Transverse colon (tissue), 4 donors: ENCODE measurements around the gene GATA5. TPM values are rescaled to one million over a fixed set of nuclear protein-coding genes. Genes with fewer than 3 reads are reported as not detected.

ENCODE experiments used
- DNase-seq: peaks from one replicate; pipeline ENCODE4 v3.0.0-alpha.2; 2019
- H3K27ac ChIP-seq, 4 donors: fragments of 200-600 bp; sonication (generic); 2 replicates each; pipeline ENCODE4 v1.5.1; 2016 to 2018; ENCODE audit warnings: inconsistent platforms in 4 of 4
- H3K27me3 ChIP-seq: fragments of 200-600 bp; sonication (generic); 2 replicates; pipeline ENCODE4 v1.5.1; 2017; ENCODE audit warnings: inconsistent platforms
- H3K36me3 ChIP-seq, 4 donors: fragments of 200-600 bp; sonication (generic); 2 replicates each; pipeline ENCODE4 v1.5.1; 2017 to 2019; ENCODE audit warnings: inconsistent platforms in 4 of 4
- H3K4me1 ChIP-seq, 4 donors: fragments of 200-600 bp; sonication (generic); 2 replicates each; pipeline ENCODE4 v1.5.1; 2017 to 2020; ENCODE audit warnings: inconsistent platforms in 4 of 4
- H3K4me3 ChIP-seq, 4 donors: fragments of 200-600 bp; sonication (generic); 1 replicate in 1 of 4; 2 replicates in 3 of 4; pipeline versions ENCODE4 v1.5.1 to v1.6.1; 2017 to 2019; ENCODE audit warnings: inconsistent platforms in 4 of 4
- H3K9me3 ChIP-seq, 2 donors: fragments of 200-600 bp; sonication (generic); 2 replicates each; pipeline ENCODE4 v1.5.1; 2017 to 2019; ENCODE audit warnings: inconsistent platforms in 2 of 2
- EP300 ChIP-seq: sonication (generic); formaldehyde crosslinking; IDR thresholded peaks from one replicate; pipeline ENCODE4 v1.6.1; 2017; ENCODE audit warnings: antibody characterized with exemption, low read depth
- POLR2A ChIP-seq: fragments of 450-650 bp; IDR thresholded peaks from one replicate; pipeline ENCODE4 v1.6.1; 2016; ENCODE audit warnings: antibody characterized with exemption, mild to moderate bottlenecking, moderate library complexity
- POLR2AphosphoS5 ChIP-seq, 3 donors: sonication (generic); formaldehyde crosslinking; IDR thresholded peaks; one replicate each; pipeline ENCODE4 v1.6.1; 2016; ENCODE audit warnings: antibody characterized with exemption in 3 of 3
- WGBS, 2 donors: methylation state at CpG; one replicate each; pipeline ENCODE4 v1.1.5; 2018; ENCODE audit warnings: low coverage in 1 of 2; 5-methylcytosine and 5-hydroxymethylcytosine counted together
- in situ Hi-C, 4 donors: fragments of 200-750 bp; cut with MboI; loops; one replicate each; pipeline versions ENCODE4 v1.15.0 to v1.15.1; 2017; ENCODE audit warnings: low sequenced_read_pairs in 3 of 4, low pct_ligation_motif_present in 1 of 4, low pct_unique_long_range_greater_than_20kb in 1 of 4
- intact Hi-C: fragments of 100-400 bp; cut with DNase I; formaldehyde crosslinking; loops from one replicate; pipeline ENCODE4 v1.15.1; 2023; ENCODE audit warnings: low total_unique reads
- total RNA-seq, 4 donors: library from RNA; depleted of rRNA; stranded (reverse); fragments of >200 nt; gene quantifications; one replicate each; pipeline ENCODE4 v1.1.0, GENCODE V29; 2016
- TF ChIP-seq, protein P1 (sequence below), 5 experiments: fragments of 200-600 bp in 3 of 5; fragments of 450-650 bp in 2 of 5; sonication (generic) in 3 of 5; IDR thresholded peaks; 1 replicate in 2 of 5; 2 replicates in 3 of 5; pipeline ENCODE4 v1.5.1; 2016 to 2017; ENCODE audit warnings: antibody characterized with exemption in 5 of 5, inconsistent platforms in 3 of 5, mild to moderate bottlenecking in 2 of 5, moderate library complexity in 1 of 5

The GATA5 gene
- total RNA-seq, 4 donors from 2014 or later = not detected

DNA sequence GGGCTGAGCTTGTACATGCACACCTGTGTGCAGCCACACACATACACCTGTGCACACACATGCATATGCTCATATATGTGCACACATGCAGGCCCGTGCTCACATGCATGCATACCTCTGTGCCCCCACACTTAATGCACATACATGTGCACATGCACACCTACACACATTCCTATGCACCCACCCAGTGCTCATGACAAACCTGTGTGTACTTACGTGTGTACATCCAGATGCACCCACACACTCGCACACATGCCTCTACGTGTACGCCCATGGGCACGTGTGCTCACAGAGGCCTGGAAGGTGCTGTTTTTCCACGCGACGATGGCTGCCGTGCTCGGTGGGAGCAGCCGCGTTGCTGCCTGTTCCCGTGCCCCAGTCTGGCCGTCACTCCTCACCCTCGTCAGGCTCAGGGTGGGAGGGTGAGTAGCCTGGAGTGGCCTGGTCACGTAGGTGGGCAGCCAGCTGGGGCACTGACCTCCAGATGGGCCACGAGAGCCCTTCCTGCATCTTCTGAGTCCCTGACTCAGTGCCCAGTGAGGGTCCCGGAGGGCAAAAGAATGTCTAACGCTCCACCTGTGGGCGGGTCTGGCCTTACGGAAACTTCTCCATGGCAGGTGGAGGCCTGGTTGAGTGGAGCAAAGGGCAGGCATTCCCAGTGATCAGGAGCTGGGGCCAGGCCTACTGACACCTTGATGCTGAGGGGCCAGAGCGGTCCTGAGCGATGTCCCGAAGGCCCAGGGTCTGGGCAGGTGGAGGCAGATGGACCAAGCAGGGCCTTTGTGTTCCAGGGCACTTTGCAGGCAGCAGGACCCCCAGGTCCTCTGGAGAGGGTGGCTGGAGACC lies 8.0 kb upstream of the GATA5 start:
- no peaks in the 10 kb centered on the region for H3K4me1 ChIP-seq
- H3K27ac ChIP-seq = no peak overlapping the region
- intact Hi-C loops (no loop called here), in situ Hi-C loops (no loop called here)
- DNase-seq = no peak
- H3K9me3 ChIP-seq = no peaks in the 10 kb centered on the region
- H3K27me3 ChIP-seq = peaks cover 97% of the 10 kb centered on the region
- no peaks in the 10 kb centered on the region for H3K36me3 ChIP-seq
- no peak overlapping the region for H3K4me3 ChIP-seq
- WGBS, 2 donors = 89% methylated on average over 24 of the region's 25 CpGs; no CpG with 5 or more reads in 1 of the 2 donors
- TF ChIP-seq, protein P1, sequence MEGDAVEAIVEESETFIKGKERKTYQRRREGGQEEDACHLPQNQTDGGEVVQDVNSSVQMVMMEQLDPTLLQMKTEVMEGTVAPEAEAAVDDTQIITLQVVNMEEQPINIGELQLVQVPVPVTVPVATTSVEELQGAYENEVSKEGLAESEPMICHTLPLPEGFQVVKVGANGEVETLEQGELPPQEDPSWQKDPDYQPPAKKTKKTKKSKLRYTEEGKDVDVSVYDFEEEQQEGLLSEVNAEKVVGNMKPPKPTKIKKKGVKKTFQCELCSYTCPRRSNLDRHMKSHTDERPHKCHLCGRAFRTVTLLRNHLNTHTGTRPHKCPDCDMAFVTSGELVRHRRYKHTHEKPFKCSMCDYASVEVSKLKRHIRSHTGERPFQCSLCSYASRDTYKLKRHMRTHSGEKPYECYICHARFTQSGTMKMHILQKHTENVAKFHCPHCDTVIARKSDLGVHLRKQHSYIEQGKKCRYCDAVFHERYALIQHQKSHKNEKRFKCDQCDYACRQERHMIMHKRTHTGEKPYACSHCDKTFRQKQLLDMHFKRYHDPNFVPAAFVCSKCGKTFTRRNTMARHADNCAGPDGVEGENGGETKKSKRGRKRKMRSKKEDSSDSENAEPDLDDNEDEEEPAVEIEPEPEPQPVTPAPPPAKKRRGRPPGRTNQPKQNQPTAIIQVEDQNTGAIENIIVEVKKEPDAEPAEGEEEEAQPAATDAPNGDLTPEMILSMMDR (IDR thresholded peaks at IDR 0.05) = no peak
- TF ChIP-seq EP300 (no peak), POLR2AphosphoS5 (IDR thresholded peaks at IDR 0.05) (no peak), POLR2A (no peak)

DNA sequence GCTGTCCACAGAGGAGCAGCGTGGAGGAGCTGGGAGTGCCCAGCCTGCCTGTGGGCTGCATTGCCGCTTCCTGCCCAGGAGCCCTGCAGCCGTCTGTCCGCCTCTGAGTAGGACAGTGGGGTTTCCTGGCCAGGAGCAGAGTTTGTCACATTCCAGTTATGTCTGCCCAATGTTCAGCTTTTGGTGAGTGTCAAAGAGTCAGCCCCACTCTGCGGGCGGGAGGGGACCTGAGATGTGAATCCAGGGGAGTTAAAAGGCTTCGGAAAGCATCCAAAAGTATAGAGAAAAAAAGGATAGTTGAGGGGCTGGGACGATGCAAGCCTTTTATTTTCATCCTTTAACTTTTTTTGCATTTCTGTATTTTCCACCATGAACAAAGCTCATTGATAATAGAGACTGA lies 7.2 kb upstream of the GATA5 start:
- in situ Hi-C loops (no loop called here), intact Hi-C loops (no loop called here)
- Histone ChIP-seq H3K27me3 (peaks cover 97% of the 10 kb centered on the region), H3K9me3 (no peaks in the 10 kb centered on the region), H3K4me3 (no peak overlapping the region), H3K4me1 (no peaks in the 10 kb centered on the region), H3K27ac (no peak overlapping the region), H3K36me3 (no peaks in the 10 kb centered on the region)
- TF ChIP-seq POLR2AphosphoS5 (IDR thresholded peaks at IDR 0.05) = no peak
- no peak for TF ChIP-seq POLR2A
- TF ChIP-seq, protein P1 (IDR thresholded peaks at IDR 0.05) = no peak
- no peak for TF ChIP-seq EP300
- WGBS, 2 donors = 57 to 64% methylated on average over 2 to 8 of the region's 8 CpGs
- DNase-seq = no peak

DNA sequence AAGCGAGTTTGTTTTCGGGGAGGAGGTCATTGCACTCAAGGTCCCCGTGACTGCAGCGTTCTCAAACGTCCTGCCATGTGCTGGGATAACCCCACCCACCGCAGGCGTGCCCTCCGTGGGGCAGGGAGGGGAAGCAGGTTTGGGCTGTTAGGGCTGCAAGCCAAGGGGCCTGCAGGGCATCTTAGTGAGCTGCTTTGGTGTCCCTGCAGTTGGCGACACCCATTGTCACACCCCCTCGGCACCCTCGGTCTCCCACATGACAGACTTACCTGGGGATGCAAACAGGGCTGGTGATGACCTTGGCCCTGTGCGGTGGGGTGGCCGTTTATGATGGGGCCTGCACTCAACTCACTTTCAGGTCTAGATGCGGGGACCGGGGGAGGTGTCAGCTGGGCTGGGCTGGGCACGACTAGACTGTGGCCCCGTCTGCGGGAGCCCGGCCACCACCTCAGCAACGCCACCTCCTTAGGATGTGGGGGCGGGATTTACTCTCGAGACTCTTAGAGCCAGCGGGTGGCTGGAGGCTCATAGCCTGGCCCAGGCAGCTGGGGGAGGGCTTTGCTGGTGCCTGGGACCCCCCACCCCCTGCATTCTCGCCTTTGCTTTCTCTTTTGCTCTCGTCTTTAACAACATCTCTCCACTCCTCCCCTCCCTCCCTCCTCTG lies 6.5 kb upstream of the GATA5 start:
- 16 to 33% methylated on average over 4 to 22 of the region's 25 CpGs for WGBS, 2 donors
- DNase-seq = no peak
- Histone ChIP-seq H3K4me1 (no peaks in the 10 kb centered on the region), H3K9me3 (no peaks in the 10 kb centered on the region), H3K27me3 (peaks cover 97% of the 10 kb centered on the region), H3K4me3 (no peak overlapping the region), H3K27ac (no peak overlapping the region), H3K36me3 (no peaks in the 10 kb centered on the region)
- in situ Hi-C loops (no loop called here), intact Hi-C loops (no loop called here)
- TF ChIP-seq POLR2AphosphoS5 (IDR thresholded peaks at IDR 0.05) (no peak), POLR2A (no peak), EP300 (no peak)
- TF ChIP-seq, protein P1 (IDR thresholded peaks at IDR 0.05) = no peak

DNA sequence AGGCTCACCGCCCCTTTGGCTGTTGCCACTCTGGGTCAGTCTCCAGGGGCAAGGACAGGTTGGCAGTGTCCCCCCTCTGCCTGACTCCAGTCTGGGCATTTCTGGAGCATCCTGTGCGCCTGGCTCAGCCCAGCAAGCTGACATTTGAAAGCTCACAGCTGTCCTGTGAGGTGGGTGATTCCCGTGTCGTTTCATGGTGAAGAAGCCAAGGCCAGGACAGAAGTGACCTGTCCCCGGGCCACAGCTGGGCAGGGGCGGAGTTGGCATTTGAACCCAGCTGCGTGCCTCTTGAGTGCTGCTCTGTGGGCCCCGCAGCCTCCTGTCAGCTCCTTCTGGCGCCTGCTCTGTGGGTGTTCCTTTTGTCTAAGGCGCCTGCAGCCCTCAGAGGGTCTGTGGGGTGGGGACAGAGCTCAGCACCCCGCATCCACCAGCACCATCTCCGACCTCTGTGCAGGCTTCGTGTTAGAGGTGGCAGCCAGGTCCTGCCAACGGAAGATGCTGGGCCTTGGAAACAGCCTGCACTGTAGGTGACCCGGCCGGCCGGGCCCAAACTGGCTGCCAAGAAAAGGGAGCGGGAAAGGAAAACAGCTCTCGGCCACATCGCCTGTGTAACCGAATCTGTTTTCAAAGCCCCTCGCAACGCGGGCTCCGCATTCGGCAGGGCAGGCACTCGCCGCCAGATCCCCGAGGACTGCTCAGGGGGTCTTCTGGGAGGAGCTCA lies 5.8 kb upstream of the GATA5 start:
- Histone ChIP-seq H3K27me3 (peaks cover 96% of the 10 kb centered on the region), H3K4me3 (no peak overlapping the region), H3K36me3 (no peaks in the 10 kb centered on the region), H3K27ac (no peak overlapping the region), H3K4me1 (peaks cover 0 to 1% (median under 1%) of the 10 kb centered on the region in 4 donors), H3K9me3 (no peaks in the 10 kb centered on the region)
- intact Hi-C loops (no loop called here), in situ Hi-C loops (no loop called here)
- TF ChIP-seq, protein P1 (IDR thresholded peaks at IDR 0.05) = no peak
- TF ChIP-seq POLR2AphosphoS5 (IDR thresholded peaks at IDR 0.05) (no peak), POLR2A (no peak), EP300 (no peak)
- DNase-seq = no peak
- 20 to 54% methylated on average over 3 to 28 of the region's 29 CpGs for WGBS, 2 donors
